ENCODE results near the gene ZSCAN22. TPM values are rescaled to one million over a fixed set of nuclear protein-coding genes. Genes with fewer than 3 reads are reported as not detected.

The ZSCAN22 gene
- total and polyA plus RNA-seq, 2 donors, result 1.2 TPM

DNA sequence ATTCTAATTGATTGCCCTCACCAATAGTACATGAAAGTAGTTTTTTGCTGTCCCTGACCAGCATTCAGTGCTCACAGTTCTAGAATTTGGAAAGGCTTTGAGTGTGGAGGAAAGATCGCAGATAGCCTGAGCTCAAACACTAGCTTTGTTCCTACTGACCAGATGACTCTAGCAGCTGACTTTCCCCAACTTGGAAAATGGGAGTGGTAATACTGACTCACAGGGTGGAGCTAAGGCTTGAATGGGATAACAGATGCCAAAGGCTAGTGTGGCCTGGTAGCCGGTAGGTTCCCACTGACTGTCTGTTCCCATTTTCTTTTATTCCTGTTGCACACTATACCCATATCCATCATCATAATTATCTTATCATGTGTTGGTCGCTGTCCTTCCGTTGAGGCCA is 3.7 kb downstream of the ZSCAN22 start:
- no peak for DNase-seq (ENCODE audit: low read depth in 6 of 9, low spot score in 9 of 9)
- H3K9me3 ChIP-seq (ENCODE audit: control insufficient read depth in 2 of 2, insufficient read depth in 1 of 2, low read length in 1 of 2), result no peaks in the 10 kb centered on the region
- WGBS, result 97% methylated on average over 4 of the region's 4 CpGs
- H3K4me3 ChIP-seq (ENCODE audit: low read length in 2 of 2), result no peak overlapping the region
- H3K27me3 ChIP-seq (ENCODE audit: control insufficient read depth in 2 of 2, insufficient read depth in 1 of 2, low read length in 1 of 2), result no peaks in the 10 kb centered on the region
- H3K36me3 ChIP-seq (ENCODE audit: control insufficient read depth in 2 of 2, insufficient read depth in 2 of 2, low read length in 1 of 2), result peaks cover 6 to 9% of the 10 kb centered on the region in 2 donors
- peaks cover 10 to 18% of the 10 kb centered on the region in 2 donors for H3K4me1 ChIP-seq (ENCODE audit: control insufficient read depth in 2 of 2, insufficient read depth in 2 of 2, low read length in 2 of 2)
- no peak overlapping the region for H3K27ac ChIP-seq (ENCODE audit: low read depth in 1 of 2, low read length in 1 of 2)

DNA sequence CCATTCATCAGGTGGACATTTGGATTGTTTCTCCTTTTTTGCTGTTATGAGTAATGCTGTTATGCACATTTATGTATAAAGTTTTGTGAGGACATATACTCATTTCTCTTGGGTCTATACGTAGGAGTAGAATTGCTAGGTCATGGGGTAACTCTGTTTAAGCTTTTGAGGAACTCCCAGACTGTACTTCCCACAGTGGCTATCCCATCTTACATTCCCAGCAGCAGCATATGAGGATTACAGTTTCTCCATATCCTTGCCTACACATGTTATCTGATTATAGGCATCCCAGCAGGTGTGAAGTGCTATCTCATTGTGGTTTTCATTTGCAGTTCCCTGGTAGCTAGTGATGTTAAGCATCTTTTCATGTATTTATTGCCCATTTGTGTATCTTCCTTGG is 5.9 kb downstream of the ZSCAN22 start:
- no peaks in the 10 kb centered on the region for H3K9me3 ChIP-seq (ENCODE audit: control insufficient read depth in 2 of 2, insufficient read depth in 1 of 2, low read length in 1 of 2)

DNA sequence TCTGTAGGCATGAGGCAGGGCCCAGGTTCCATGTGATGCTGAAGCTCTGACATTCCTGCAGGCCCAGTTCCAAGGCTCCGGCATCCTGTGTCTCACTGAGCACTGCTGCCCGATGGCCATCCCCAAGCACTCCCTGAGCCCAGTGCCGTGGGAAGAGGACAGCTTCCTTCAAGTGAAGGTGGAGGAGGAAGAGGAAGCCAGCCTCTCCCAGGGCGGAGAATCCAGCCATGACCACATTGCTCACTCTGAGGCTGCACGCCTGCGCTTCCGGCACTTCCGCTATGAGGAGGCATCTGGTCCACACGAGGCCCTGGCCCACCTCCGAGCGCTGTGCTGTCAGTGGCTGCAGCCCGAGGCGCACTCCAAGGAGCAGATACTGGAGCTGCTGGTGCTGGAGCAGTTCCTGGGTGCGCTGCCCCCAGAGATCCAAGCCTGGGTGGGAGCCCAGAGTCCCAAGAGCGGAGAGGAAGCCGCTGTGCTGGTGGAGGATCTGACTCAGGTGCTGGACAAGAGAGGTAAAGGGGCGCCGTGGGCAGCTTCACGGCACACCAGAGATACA is 8.0 kb downstream of the ZSCAN22 start:
- Histone ChIP-seq H3K27ac (ENCODE audit: low read depth in 1 of 2, low read length in 1 of 2) (no peak overlapping the region), H3K9me3 (ENCODE audit: control insufficient read depth in 2 of 2, insufficient read depth in 1 of 2, low read length in 1 of 2) (peaks cover 2 to 10% of the 10 kb centered on the region in 2 donors), H3K36me3 (ENCODE audit: control insufficient read depth in 2 of 2, insufficient read depth in 2 of 2, low read length in 1 of 2) (peaks cover 13 to 36% of the 10 kb centered on the region in 2 donors), H3K4me1 (ENCODE audit: control insufficient read depth in 2 of 2, insufficient read depth in 2 of 2, low read length in 2 of 2) (no peaks in the 10 kb centered on the region), H3K27me3 (ENCODE audit: control insufficient read depth in 2 of 2, insufficient read depth in 1 of 2, low read length in 1 of 2) (no peaks in the 10 kb centered on the region), H3K4me3 (ENCODE audit: low read length in 2 of 2) (no peak overlapping the region)
- WGBS, result 96% methylated on average over 19 of the region's 19 CpGs
- DNase-seq (ENCODE audit: low read depth in 6 of 9, low spot score in 9 of 9), result no peak

More for the DNA sequence above, 5.9 kb downstream of the ZSCAN22 start:
- H3K27ac ChIP-seq (ENCODE audit: low read depth in 1 of 2, low read length in 1 of 2), result no peak overlapping the region
- H3K36me3 ChIP-seq (ENCODE audit: control insufficient read depth in 2 of 2, insufficient read depth in 2 of 2, low read length in 1 of 2), result peaks cover 9 to 23% of the 10 kb centered on the region in 2 donors
- no peaks in the 10 kb centered on the region for H3K27me3 ChIP-seq (ENCODE audit: control insufficient read depth in 2 of 2, insufficient read depth in 1 of 2, low read length in 1 of 2)
- DNase-seq (ENCODE audit: low read depth in 6 of 9, low spot score in 9 of 9), result no peak
- 88% methylated on average over 1 of the region's 1 CpG for WGBS
- H3K4me3 ChIP-seq (ENCODE audit: low read length in 2 of 2), result no peak overlapping the region
- H3K4me1 ChIP-seq (ENCODE audit: control insufficient read depth in 2 of 2, insufficient read depth in 2 of 2, low read length in 2 of 2), result peaks cover 0 to 4% of the 10 kb centered on the region in 2 donors

DNA sequence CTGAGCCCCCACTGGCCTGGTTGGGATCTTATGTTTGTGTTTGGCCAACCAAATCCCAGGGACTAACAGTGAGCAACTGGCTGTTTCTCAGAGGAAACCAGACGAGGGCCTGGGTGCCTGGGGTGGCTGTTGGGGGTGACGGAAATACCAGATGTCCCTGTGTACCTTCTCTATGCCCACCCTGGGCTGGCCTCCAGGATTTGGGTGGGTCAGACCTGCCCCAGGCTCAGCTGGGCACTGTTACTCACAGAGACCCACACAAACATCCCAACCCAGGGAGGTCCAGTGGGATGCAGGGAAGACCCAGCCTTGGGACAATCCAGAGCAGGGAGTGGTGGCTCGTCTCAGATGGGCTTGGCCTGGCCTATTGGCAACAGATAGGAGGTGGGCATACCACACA is 8.8 kb downstream of the ZSCAN22 start:
- Histone ChIP-seq H3K4me3 (ENCODE audit: low read length in 2 of 2) (no peak overlapping the region), H3K4me1 (ENCODE audit: control insufficient read depth in 2 of 2, insufficient read depth in 2 of 2, low read length in 2 of 2) (no peaks in the 10 kb centered on the region), H3K27ac (ENCODE audit: low read depth in 1 of 2, low read length in 1 of 2) (no peak overlapping the region), H3K9me3 (ENCODE audit: control insufficient read depth in 2 of 2, insufficient read depth in 1 of 2, low read length in 1 of 2) (peaks cover 2 to 10% of the 10 kb centered on the region in 2 donors), H3K36me3 (ENCODE audit: control insufficient read depth in 2 of 2, insufficient read depth in 2 of 2, low read length in 1 of 2) (peaks cover 13 to 36% of the 10 kb centered on the region in 2 donors), H3K27me3 (ENCODE audit: control insufficient read depth in 2 of 2, insufficient read depth in 1 of 2, low read length in 1 of 2) (no peaks in the 10 kb centered on the region)
- DNase-seq (ENCODE audit: low read depth in 6 of 9, low spot score in 9 of 9), result no peak
- 92% methylated on average over 3 of the region's 3 CpGs for WGBS

DNA sequence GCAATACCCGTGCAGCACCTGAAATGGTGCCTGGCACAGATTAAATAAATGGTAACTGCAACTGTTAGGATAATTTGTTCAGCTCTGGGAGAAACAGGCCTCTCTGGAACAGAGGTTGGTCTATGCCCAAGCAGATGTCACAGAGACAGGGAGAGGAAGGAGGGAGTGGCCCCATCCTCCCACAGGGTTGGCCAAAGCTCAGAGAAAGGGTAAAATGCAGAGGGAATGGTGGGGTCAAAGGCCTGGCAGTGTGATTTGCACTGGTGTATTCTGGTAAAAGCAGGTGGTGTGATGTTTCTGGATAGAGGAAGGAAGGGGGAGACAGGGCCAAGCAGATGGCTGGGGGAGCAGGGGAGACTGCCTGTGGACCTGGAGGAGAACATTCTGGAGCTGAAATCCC is 9.4 kb downstream of the ZSCAN22 start:
- H3K27me3 ChIP-seq (ENCODE audit: control insufficient read depth in 2 of 2, insufficient read depth in 1 of 2, low read length in 1 of 2), result no peaks in the 10 kb centered on the region
- peaks cover 2 to 10% of the 10 kb centered on the region in 2 donors for H3K9me3 ChIP-seq (ENCODE audit: control insufficient read depth in 2 of 2, insufficient read depth in 1 of 2, low read length in 1 of 2)
- peaks cover 16 to 36% of the 10 kb centered on the region in 2 donors for H3K36me3 ChIP-seq (ENCODE audit: control insufficient read depth in 2 of 2, insufficient read depth in 2 of 2, low read length in 1 of 2)
- WGBS, result 96% methylated on average over 1 of the region's 1 CpG
- H3K27ac ChIP-seq (ENCODE audit: low read depth in 1 of 2, low read length in 1 of 2), result no peak overlapping the region
- H3K4me1 ChIP-seq (ENCODE audit: control insufficient read depth in 2 of 2, insufficient read depth in 2 of 2, low read length in 2 of 2), result no peaks in the 10 kb centered on the region
- H3K4me3 ChIP-seq (ENCODE audit: low read length in 2 of 2), result no peak overlapping the region
- DNase-seq (ENCODE audit: low read depth in 6 of 9, low spot score in 9 of 9), result no peak

DNA sequence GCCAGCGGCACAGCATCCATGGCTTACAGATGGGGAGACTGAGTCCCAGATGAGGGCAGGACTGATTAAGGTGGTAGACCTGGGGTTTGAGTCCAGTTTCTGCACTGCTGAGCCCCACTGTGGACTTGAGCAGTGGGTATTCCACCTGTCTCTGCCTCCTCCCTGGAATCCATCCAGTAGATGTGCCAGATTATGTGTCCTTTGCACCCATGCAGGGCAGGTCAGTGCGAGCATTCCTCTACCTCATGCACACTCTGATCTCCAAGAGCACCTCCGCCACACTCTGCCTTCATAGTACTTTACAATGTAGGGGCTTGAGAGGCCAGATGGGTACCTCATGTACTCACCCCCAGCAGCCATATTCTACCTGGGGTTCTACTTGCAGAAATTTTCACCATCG is 10.0 kb downstream of the ZSCAN22 start:
- WGBS, result 99% methylated on average over 4 of the region's 4 CpGs
- Histone ChIP-seq H3K9me3 (ENCODE audit: control insufficient read depth in 2 of 2, insufficient read depth in 1 of 2, low read length in 1 of 2) (peaks cover 2 to 10% of the 10 kb centered on the region in 2 donors), H3K27me3 (ENCODE audit: control insufficient read depth in 2 of 2, insufficient read depth in 1 of 2, low read length in 1 of 2) (no peaks in the 10 kb centered on the region), H3K4me1 (ENCODE audit: control insufficient read depth in 2 of 2, insufficient read depth in 2 of 2, low read length in 2 of 2) (no peaks in the 10 kb centered on the region), H3K4me3 (ENCODE audit: low read length in 2 of 2) (no peak overlapping the region), H3K36me3 (ENCODE audit: control insufficient read depth in 2 of 2, insufficient read depth in 2 of 2, low read length in 1 of 2) (peaks cover 17 to 36% of the 10 kb centered on the region in 2 donors), H3K27ac (ENCODE audit: low read depth in 1 of 2, low read length in 1 of 2) (no peak overlapping the region)
- no peak for DNase-seq (ENCODE audit: low read depth in 6 of 9, low spot score in 9 of 9)

DNA sequence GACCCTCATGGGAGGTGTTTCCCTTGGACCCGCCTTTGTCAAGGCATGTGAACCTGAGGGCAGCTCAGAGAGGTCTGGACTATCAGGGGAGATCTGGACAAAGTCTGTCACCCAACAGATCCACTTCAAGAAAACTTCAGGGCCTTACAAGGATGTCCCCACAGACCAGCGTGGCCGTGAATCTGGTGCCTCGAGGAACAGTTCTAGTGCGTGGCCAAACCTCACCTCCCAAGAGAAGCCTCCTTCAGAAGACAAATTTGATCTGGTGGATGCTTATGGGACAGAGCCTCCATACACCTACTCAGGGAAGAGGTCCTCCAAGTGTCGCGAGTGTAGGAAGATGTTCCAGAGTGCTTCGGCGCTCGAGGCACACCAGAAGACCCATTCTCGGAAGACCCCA is 11.5 kb downstream of the ZSCAN22 start:
- H3K27me3 ChIP-seq (ENCODE audit: control insufficient read depth in 2 of 2, insufficient read depth in 1 of 2, low read length in 1 of 2), result no peaks in the 10 kb centered on the region
- H3K27ac ChIP-seq (ENCODE audit: low read depth in 1 of 2, low read length in 1 of 2), result no peak overlapping the region
- no peaks in the 10 kb centered on the region for H3K4me1 ChIP-seq (ENCODE audit: control insufficient read depth in 2 of 2, insufficient read depth in 2 of 2, low read length in 2 of 2)
- peaks cover 17 to 36% of the 10 kb centered on the region in 2 donors for H3K36me3 ChIP-seq (ENCODE audit: control insufficient read depth in 2 of 2, insufficient read depth in 2 of 2, low read length in 1 of 2)
- no peak for DNase-seq (ENCODE audit: low read depth in 6 of 9, low spot score in 9 of 9)
- peaks cover 2 to 10% of the 10 kb centered on the region in 2 donors for H3K9me3 ChIP-seq (ENCODE audit: control insufficient read depth in 2 of 2, insufficient read depth in 1 of 2, low read length in 1 of 2)
- H3K4me3 ChIP-seq (ENCODE audit: low read length in 2 of 2), result no peak overlapping the region
- WGBS, result 99% methylated on average over 11 of the region's 11 CpGs

DNA sequence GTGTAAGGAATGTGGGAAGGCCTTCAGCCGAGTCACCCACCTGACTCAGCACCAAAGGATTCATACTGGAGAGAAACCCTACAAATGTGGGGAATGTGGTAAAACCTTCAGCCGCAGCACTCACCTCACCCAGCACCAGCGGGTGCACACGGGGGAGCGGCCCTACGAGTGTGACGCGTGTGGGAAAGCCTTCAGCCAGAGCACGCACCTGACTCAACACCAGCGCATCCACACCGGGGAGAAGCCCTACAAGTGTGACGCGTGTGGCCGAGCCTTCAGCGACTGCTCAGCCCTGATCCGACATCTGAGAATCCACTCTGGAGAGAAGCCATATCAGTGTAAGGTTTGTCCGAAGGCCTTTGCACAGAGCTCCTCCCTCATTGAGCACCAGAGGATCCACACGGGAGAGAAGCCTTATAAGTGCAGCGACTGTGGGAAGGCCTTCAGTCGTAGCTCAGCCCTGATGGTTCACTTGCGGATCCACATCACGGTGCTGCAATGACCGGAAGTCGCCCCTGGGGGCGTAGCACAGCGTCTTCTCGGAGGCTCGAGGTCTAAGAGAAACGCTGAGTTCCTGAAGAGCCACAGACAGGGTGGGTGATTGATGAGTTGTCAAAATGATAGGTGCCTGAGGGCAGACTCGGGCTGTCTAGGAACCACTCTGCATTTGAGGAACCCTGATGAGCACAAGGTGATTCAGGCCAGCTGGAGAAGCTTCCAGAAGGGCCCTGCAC is 12.2 kb downstream of the ZSCAN22 start:
- Histone ChIP-seq H3K4me3 (ENCODE audit: low read length in 2 of 2) (no peak overlapping the region), H3K27me3 (ENCODE audit: control insufficient read depth in 2 of 2, insufficient read depth in 1 of 2, low read length in 1 of 2) (no peaks in the 10 kb centered on the region), H3K4me1 (ENCODE audit: control insufficient read depth in 2 of 2, insufficient read depth in 2 of 2, low read length in 2 of 2) (no peaks in the 10 kb centered on the region), H3K27ac (ENCODE audit: low read depth in 1 of 2, low read length in 1 of 2) (no peak overlapping the region), H3K36me3 (ENCODE audit: control insufficient read depth in 2 of 2, insufficient read depth in 2 of 2, low read length in 1 of 2) (peaks cover 17 to 36% of the 10 kb centered on the region in 2 donors), H3K9me3 (ENCODE audit: control insufficient read depth in 2 of 2, insufficient read depth in 1 of 2, low read length in 1 of 2) (peaks cover 2 to 10% of the 10 kb centered on the region in 2 donors)
- 94% methylated on average over 30 of the region's 30 CpGs for WGBS
- no peak for DNase-seq (ENCODE audit: low read depth in 6 of 9, low spot score in 9 of 9)

DNA sequence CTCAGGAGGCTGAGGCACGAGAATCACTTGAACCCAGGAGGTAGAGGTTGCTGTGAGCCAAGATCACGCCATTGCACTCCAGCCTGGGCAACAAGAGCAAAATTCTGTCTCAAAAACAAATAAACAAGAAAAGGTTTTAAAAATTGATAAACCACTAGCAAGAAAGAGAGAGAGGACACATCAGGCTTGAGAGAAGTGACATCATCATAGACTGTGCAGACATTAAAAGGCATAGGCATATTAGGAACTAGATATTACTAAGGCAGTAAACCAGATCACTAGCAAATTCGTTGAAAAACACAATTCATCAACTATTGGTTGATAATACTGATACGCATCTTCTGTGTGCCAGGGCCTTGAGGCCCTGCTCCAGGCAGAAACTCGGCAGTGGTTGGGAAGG is 18.8 kb downstream of the ZSCAN22 start:
- Histone ChIP-seq H3K4me1 (ENCODE audit: control insufficient read depth in 2 of 2, insufficient read depth in 2 of 2, low read length in 2 of 2) (peaks cover 4 to 24% of the 10 kb centered on the region in 2 donors), H3K27ac (ENCODE audit: low read depth in 1 of 2, low read length in 1 of 2) (no peak overlapping the region), H3K27me3 (ENCODE audit: control insufficient read depth in 2 of 2, insufficient read depth in 1 of 2, low read length in 1 of 2) (peaks cover 9 to 33% of the 10 kb centered on the region in 2 donors), H3K36me3 (ENCODE audit: control insufficient read depth in 2 of 2, insufficient read depth in 2 of 2, low read length in 1 of 2) (peaks cover 0 to 3% of the 10 kb centered on the region in 2 donors), H3K4me3 (ENCODE audit: low read length in 2 of 2) (no peak overlapping the region), H3K9me3 (ENCODE audit: control insufficient read depth in 2 of 2, insufficient read depth in 1 of 2, low read length in 1 of 2) (peaks cover 0 to 6% of the 10 kb centered on the region in 2 donors)
- DNase-seq (ENCODE audit: low read depth in 6 of 9, low spot score in 9 of 9), result no peak
- 95% methylated on average over 5 of the region's 5 CpGs for WGBS
